HG03045 (cell line): Measurements from ENCODE around the gene DQX1.

ENCODE experiments used
- ATAC-seq: cut with Tn5 transposase; IDR thresholded peaks from one replicate; pipeline ENCODE4 v1.9.1; 2021; ENCODE audit warnings: mild to moderate bottlenecking, moderate library complexity; ENCODE audit not compliant: unreplicated experiment

The DQX1 gene

GRCh38 chr2:74554820-74555531 lies 28.9 kb upstream of the DQX1 start:
- ATAC-seq: peak; percentile 41

- ATAC-seq: peak; percentile 62
Measured at GRCh38 chr2:74553892-74554819, 28.1 kb upstream of the DQX1 start, which contains the start of the genes DOK1 and LOXL3. DOK1 (plus strand) TSS chr2:74554720; CDS start chr2:74554755, 35 bp downstream. LOXL3 (minus strand) TSS chr2:74553942; CDS start chr2:74552634, 1,308 bp downstream.

GRCh38 chr2:74552914-74553811 lies 27.1 kb upstream of the DQX1 start:
- no peak for ATAC-seq

- no peak for ATAC-seq
Measured at GRCh38 chr2:74551942-74552913, 26.2 kb upstream of the DQX1 start.

GRCh38 chr2:74551530-74551929 lies 25.5 kb upstream of the DQX1 start:
- no peak for ATAC-seq

- no peak for ATAC-seq
Measured at GRCh38 chr2:74550231-74550630, 24.2 kb upstream of the DQX1 start.

GRCh38 chr2:74548900-74549826 lies 23.1 kb upstream of the DQX1 start:
- peak; percentile 35 for ATAC-seq

- no peak for ATAC-seq
Measured at GRCh38 chr2:74548285-74548899, 22.4 kb upstream of the DQX1 start.

- no peak for ATAC-seq
Measured at GRCh38 chr2:74546004-74546403, 20.0 kb upstream of the DQX1 start.

GRCh38 chr2:74544634-74545033 lies 18.6 kb upstream of the DQX1 start:
- no peak for ATAC-seq

- no peak for ATAC-seq
Measured at GRCh38 chr2:74542978-74543377, 16.9 kb upstream of the DQX1 start.

GRCh38 chr2:74540291-74540690 lies 14.3 kb upstream of the DQX1 start:
- no peak for ATAC-seq

GRCh38 chr2:74538881-74539339 lies 12.9 kb upstream of the DQX1 start:
- ATAC-seq: no peak

- ATAC-seq: no peak
Measured at GRCh38 chr2:74537140-74537539, 11.1 kb upstream of the DQX1 start.

GRCh38 chr2:74536166-74536950 lies 10.3 kb upstream of the DQX1 start:
- no peak for ATAC-seq

- ATAC-seq: no peak
Measured at GRCh38 chr2:74535440-74535965, 9.5 kb upstream of the DQX1 start.

GRCh38 chr2:74534411-74534810 lies 8.4 kb upstream of the DQX1 start:
- ATAC-seq: no peak
